HG02981 (cell line): Measurements from ENCODE around the gene MAML3.

Experiments used
- ATAC-seq: cut with Tn5 transposase; IDR thresholded peaks from one replicate; pipeline ENCODE4 v1.9.1; 2021; ENCODE audit warnings: mild to moderate bottlenecking, moderate library complexity; ENCODE audit not compliant: unreplicated experiment

Gene MAML3

DNA sequence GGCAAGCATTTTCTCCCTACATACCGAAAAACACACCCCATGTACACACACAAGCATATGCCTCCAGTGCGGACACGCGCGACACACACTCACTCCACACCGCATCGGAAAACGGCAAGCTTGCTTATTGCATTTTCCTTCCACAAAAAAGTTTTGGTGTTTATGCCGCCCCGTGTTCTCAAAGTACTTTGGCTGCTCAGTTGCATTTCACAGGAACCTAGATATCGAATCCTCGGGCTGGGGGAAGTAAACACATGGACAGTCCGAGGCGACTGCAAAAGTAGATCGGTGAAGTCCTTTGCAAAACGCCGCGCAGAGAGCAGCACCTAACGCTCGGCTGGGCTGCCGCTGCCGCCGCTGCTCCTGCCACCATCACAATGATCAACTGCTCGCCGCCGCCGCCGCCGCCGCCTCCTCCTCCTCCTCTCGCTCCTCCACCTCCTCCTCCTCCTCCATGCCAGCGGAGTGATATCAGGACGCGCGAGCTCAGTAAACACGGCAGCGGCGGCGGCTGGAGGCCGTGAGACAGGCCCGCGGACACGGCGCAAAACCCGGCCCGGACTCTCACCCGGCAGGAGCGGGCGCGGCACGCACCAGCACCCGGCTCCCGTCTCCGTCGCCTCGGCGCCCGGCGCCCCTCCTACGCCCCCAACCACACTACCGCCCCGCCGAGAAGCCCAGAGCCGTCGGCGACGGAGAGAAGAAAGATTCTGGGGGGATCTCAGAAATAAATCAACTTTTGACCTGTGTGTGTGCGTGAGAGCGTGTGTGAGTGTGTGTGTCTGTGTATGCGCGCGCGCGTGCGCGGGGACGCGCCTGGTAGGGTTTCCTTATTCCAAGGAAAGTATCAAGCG is at the start of gene MAML3:
MAML3 (minus strand) TSS at position 467 of the 854 bp plus-strand sequence. CDS start 857 bp downstream, outside the sequence.
- ATAC-seq: peak; percentile 38

GRCh38 chr4:140198942-140199341 is 45.0 kb upstream of the MAML3 start:
- no peak for ATAC-seq

DNA sequence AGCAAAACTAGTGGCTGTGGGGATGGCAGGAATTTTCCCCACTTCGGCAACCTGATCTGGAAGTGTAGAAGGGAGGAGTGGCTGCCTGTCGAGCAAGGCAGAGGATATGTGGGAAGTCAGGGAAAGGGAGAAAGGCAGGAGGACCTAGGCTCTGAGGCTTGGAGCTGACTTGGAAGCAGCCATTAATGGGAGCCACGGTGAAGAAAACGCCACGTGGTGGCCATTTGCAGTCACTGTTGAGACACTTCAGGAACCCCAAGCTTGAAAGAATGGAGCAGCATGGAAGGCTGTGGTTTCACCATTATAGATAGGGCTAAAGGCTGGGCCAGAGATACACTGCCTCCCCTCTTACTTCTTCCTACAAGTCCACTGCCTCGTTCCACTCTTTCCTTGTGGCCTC is 41.8 kb upstream of the MAML3 start:
- no peak for ATAC-seq

GRCh38 chr4:140189805-140190204 is 35.8 kb upstream of the MAML3 start:
- no peak for ATAC-seq

- ATAC-seq: no peak
Observed at GRCh38 chr4:140188975-140189374, 35.0 kb upstream of the MAML3 start.

- no peak for ATAC-seq
Observed at GRCh38 chr4:140187316-140187695, 33.3 kb upstream of the MAML3 start.

DNA sequence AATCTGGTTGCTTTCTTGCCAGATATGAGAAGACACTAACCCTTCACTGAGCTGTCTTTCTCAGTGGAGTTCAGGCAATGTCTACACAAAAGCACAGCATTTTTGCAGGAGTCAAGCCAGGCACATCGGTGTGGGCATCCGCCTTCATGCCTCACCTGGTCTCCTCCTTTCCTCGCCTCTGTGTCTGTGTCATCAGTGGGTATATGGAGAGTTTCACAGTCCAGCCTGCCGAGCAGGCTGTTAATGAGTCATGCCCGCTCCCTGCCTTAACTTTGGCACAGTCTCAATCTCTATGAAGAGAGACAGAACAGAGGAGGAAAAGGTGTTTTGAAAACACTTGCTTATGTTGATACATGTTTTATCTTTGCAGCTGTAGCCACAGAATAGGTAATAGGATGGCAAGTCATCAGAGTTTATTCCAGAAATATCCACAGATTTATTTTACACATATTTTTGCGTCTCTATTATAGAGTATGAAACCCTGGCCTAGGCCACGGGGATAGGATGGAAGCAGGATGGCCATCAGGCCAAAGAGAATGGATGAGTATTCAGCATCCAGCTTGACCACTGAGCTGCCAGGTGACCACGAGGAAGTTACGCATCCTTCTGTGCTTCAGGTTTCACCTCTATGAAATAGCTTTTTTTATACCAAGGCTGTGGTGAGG is 32.8 kb upstream of the MAML3 start:
- no peak for ATAC-seq

DNA sequence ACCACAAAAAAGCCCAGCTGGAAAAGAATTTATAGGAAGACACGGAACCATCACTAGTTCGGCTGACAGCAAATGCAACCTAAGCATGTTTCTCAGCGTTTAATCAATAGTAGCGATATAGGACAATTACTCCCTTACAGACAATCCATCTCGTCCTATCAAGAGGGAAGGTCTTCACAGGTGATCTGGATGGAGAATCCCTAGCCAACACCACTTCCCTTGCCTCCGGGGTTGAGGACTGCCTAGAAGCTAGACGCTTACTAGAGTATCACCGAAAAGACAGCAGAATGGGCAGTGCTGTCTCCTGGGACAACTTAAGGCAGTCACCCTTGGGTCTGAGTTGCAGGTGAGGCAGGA is 32.1 kb upstream of the MAML3 start:
- no peak for ATAC-seq

DNA sequence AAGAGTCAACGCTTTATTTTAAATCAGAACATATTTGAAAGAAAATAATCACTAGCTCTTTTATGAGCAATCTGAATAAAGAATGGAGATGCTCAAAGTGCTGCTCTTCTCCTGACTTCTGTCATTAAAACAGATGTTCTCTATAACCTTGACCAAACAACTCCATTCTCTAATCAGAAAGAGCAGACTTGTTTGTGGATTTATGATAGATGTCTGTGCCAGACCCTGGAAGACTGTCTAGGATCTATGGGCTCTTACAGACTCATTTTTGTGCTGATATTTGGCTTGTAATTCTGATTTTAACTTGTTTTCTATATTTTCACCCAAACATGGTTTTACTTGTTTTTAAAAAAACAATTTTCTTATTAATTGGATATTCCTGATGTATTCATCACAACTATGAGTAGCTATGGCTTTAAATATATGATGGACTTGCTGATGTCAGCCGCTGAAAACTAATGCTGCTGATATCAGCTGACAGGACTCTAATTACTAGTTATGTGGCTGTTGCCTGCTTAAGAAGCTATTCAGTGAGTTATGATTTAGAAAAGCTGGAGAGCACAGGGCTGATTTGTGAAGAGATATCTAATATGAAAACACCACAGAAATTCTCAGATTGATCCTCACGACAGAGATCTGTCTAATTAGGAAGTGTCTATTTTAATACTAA is 31.6 kb upstream of the MAML3 start:
- ATAC-seq: no peak

DNA sequence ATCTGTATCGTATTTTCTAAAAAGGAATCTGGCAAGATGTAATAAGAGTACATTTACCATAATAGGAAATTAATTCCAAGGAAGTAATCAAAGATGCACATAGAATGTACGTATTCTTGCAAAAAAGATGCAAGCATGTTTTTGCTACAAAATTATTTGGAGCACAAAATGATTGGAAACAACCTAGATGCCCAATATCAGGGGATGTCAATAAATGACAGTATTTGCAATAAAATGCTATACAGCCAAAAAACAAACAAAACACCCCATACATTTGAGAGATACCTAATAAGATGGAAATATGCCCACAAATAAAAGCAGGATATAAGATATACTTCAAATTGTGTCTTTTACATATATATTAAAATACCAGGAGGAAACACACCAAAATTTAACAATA is 29.3 kb upstream of the MAML3 start:
- no peak for ATAC-seq

DNA sequence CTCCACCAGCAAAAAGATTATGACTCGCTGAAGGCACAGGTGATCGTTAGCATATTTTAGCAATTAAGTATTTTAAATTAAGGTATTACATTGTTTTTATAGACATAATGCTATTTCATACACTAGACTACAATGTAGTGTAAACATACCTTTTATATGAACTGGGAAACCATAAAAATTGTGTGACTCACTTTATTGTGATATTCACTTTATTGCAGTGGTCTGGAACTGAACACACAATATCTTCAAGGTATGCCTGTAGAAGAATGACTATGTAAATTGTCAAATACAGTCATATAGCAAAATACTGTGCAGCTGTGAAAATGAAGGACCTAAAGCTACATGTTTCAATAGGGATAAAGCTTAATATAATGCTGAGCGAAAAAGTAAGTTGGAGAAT is 26.6 kb upstream of the MAML3 start:
- no peak for ATAC-seq

- ATAC-seq: no peak
Observed at GRCh38 chr4:140176735-140177134, 22.8 kb upstream of the MAML3 start.

DNA sequence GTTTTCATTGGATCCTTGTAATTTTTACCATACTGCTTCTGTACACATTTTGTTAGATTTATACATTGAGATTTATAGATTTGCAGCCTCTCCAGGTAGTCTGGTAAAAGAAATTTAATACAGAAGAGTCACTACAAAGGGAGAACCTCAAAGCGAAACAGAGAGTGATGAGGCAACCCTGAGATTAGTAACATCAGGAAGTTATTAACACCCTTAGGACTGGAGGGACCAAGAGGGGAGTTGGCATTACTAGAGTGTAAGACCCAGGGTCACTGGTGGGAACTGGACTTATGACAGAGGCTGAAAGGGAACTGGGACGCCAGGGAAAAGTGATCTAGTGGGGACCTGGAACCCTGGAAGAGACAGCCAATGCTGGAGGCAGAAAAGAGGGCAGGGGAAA is 20.6 kb upstream of the MAML3 start:
- ATAC-seq: no peak

- ATAC-seq: no peak
Observed at GRCh38 chr4:140172960-140173359, 19.0 kb upstream of the MAML3 start.

DNA sequence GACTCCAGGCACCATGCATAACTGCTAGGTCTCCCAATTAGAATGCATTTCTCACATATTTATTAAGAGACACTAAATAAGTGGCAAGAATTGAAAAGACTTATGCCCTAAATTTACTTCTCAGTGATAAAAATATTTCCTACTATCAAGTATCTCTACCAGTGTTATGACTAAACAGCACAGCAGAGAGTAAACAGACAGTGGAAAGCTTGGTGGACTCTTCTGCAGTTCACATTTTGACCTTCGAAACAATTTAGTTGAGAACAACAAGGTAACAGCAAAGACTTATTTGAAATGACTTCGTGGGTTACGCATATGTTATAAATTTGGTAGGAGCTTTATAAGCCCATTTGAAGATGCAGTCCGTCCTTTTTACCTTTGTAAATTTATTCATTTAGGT is 16.3 kb upstream of the MAML3 start:
- ATAC-seq: no peak

DNA sequence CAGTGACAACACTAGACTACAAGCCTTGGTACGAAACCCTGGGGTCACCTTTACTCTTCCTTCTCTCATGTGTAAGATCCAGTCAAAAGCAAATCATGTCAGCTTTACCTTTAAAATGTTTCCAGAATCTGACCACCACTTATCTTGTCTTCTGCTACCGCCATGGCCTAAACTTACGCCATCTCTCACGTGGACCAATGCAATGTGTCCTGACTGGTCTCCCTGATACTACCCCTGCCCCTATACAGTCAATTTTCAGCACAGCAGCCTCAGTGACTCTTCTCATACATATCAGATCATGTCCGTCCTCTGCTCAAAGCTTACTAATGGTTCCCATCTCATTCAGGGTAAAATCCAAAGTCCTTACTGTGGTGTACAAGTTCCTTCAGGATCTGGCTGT is 15.0 kb upstream of the MAML3 start:
- ATAC-seq: no peak

DNA sequence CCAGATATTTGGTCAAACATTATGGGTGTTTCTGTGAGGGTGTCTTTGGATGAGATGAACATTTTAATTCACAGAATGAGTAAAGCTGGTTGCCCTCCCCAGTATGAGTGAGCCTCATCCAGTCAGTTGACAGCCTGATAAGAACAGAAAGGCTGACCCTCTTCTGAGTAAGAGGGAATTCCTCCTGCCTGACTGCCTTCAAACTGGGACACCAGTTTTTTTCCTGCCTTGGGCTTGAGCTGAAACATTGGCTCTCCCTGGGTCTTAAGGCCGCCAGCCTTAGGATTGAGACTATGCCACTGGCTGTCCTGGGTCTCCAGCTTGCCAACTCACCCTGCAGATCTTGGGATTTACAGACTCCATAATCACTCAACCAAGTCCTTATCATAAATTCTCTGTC is 14.5 kb upstream of the MAML3 start:
- ATAC-seq: no peak

- no peak for ATAC-seq
Observed at GRCh38 chr4:140163029-140163810, 9.2 kb upstream of the MAML3 start.

GRCh38 chr4:140162596-140162995 is 8.6 kb upstream of the MAML3 start:
- ATAC-seq: no peak

DNA sequence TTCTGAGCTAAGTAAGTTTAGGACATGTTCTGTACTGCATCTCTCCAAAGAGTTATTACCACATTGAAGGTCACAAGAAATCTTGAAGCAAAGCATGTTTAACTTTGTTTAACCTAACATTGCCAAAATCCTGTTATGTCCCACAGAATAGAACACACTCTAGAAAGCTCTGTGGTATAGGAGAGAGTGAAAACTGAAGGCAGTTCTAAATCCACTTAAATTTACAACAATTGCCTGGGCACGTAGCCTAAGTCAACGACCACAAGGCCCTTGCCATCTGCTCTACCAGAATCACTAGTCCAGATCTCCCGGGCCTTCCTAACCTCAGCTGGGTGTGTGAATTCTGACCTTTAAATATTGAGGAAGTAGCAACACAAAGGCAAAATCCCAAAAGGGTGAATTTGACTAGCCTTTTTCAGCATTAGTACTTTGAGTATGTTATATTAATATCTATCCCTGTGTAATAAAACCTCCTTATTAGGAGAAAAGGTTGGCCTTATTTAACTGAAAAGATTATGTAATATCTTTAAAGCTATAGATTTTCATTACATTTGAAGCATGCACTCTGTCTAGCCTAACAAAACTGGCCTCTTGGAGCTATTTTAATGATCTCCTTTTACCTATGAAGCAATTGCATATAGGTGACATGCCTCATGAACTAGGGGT is 4.5 kb upstream of the MAML3 start:
- no peak for ATAC-seq

DNA sequence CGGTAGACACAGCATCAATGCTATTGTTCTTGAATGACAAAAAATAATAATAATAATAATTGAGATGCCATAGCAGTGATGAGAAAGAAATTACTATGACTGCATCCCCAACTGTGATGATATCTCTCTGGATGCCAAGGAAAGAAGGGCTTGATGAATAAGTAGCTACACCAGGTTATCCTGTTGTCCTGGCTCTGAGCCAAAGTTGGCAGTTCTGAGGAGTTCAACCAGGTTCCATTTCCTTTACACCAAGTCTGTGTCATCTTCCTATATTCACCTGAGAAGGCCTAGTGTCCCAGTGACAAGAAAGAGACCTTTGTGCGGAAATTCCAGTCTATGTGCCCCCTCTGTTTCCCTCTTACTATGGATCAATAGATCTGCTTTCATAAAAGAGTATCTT is 3.4 kb upstream of the MAML3 start:
- ATAC-seq: no peak
